AG04450 (cell line): Measurements from ENCODE around the gene P2RX5. TPM values are rescaled to one million over a fixed set of nuclear protein-coding genes. Genes with fewer than 3 reads are reported as not detected.

Experiments
- CTCF ChIA-PET: fragments of 300-600, 350-600 bp; formaldehyde crosslinking; extraction: SDS; loops from one replicate; lab custom pipeline; 2022; ENCODE audit warnings: antibody characterized with exemption, inconsistent platforms; lab: Charles Lee
- POLR2A ChIA-PET: fragments of 350-600 bp; formaldehyde crosslinking; extraction: SDS; loops from one replicate; lab custom pipeline; 2021; ENCODE audit warnings: antibody characterized with exemption, inconsistent platforms; lab: Yijun Ruan, JAX
- DNase-seq: peaks from one replicate; pipeline ENCODE4 v3.0.0-alpha.2; 2011; ENCODE audit warnings: low read depth, low spot score
- H3K27ac ChIP-seq: one replicate; pipeline ENCODE4 v1.5.1; 2012; ENCODE audit warnings: low read depth, low read length, control low read depth
- H3K27me3 ChIP-seq: one replicate; pipeline ENCODE4 v1.6.0; 2012; ENCODE audit warnings: low read length; ENCODE audit not compliant: control insufficient read depth, insufficient read depth
- H3K4me3 ChIP-seq: 2 replicates; pipeline ENCODE4 v1.5.1; 2011; ENCODE audit warnings: mild to moderate bottlenecking, low read depth, low read length, control low read depth
- H3K9me3 ChIP-seq: 2 replicates; pipeline ENCODE4 v1.5.1; 2012; ENCODE audit warnings: low read length; ENCODE audit not compliant: control insufficient read depth, insufficient read depth
- polyA plus RNA-seq: library from polyadenylated mRNA; depleted of rRNA; stranded (reverse); fragments of >200 nt; gene quantifications from 2 replicates; pipeline ENCODE4 v1.2.3, GENCODE V29; 2011
- TF ChIP-seq, protein P1 (sequence below): IDR thresholded peaks from 2 replicates; pipeline ENCODE4 v1.5.1; 2011; ENCODE audit warnings: low read depth, low read length, control low read depth, inconsistent platforms

P2RX5 gene
- polyA plus RNA-seq, 1 experiment = 4.5 TPM

DNA sequence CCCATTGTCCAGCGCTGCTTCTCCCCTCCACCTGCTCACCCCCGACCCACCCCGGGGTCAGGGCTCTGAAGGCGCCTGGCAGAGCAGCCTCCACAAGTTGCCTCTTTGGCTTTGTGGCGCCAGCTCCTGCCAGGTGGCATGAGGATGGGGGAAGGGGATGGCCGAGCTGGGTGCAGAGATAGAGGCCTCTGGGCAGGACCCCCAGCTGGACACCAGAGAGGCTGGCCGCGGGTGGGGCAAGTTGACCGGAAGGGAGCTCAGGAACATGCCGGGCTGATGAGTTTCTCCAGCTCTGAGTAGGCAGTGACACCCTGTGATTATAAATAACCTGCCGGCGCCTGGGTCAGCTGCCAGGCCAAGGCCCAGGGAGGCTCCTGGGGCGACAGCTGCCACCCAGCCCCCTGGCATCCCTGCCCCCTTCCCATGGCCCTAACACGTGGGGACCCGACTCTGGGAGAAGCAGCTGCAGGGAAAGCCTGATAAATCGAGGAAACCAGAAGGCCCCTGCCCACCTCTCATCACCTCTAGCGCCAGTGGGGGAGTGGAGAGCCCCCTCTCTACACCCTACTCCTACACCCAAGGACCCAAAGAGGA is 729 bp downstream of the P2RX5 start:
- Histone ChIP-seq H3K27ac (no peak overlapping the region), H3K9me3 (peaks cover 14% of the 10 kb centered on the region), H3K4me3 (peak overlapping the region; percentile 62), H3K27me3 (peaks cover 26% of the 10 kb centered on the region)
- ChIA-PET POLR2A (interaction anchor here (0.7 to 2.5 kb wide), 2 partner anchors 28 kb away, joined by 3 to 8 read pairs; no protein-coding TSS in a partner anchor), CTCF (no interaction called here)
- no peak for DNase-seq
- TF ChIP-seq, protein P1, sequence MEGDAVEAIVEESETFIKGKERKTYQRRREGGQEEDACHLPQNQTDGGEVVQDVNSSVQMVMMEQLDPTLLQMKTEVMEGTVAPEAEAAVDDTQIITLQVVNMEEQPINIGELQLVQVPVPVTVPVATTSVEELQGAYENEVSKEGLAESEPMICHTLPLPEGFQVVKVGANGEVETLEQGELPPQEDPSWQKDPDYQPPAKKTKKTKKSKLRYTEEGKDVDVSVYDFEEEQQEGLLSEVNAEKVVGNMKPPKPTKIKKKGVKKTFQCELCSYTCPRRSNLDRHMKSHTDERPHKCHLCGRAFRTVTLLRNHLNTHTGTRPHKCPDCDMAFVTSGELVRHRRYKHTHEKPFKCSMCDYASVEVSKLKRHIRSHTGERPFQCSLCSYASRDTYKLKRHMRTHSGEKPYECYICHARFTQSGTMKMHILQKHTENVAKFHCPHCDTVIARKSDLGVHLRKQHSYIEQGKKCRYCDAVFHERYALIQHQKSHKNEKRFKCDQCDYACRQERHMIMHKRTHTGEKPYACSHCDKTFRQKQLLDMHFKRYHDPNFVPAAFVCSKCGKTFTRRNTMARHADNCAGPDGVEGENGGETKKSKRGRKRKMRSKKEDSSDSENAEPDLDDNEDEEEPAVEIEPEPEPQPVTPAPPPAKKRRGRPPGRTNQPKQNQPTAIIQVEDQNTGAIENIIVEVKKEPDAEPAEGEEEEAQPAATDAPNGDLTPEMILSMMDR = no peak

GRCh38 chr17:3693829-3694231 is 2.1 kb downstream of the P2RX5 start:
- no peak overlapping the region for H3K27ac ChIP-seq
- TF ChIP-seq, protein P1 = no peak
- POLR2A ChIA-PET = interaction anchor here (0.7 kb wide), 1 partner anchor 26 kb away, joined by 3 read pairs; no protein-coding TSS in a partner anchor
- CTCF ChIA-PET = no interaction called here
- peaks cover 14% of the 10 kb centered on the region for H3K9me3 ChIP-seq
- peaks cover 26% of the 10 kb centered on the region for H3K27me3 ChIP-seq
- no peak for DNase-seq
- H3K4me3 ChIP-seq = no peak overlapping the region

DNA sequence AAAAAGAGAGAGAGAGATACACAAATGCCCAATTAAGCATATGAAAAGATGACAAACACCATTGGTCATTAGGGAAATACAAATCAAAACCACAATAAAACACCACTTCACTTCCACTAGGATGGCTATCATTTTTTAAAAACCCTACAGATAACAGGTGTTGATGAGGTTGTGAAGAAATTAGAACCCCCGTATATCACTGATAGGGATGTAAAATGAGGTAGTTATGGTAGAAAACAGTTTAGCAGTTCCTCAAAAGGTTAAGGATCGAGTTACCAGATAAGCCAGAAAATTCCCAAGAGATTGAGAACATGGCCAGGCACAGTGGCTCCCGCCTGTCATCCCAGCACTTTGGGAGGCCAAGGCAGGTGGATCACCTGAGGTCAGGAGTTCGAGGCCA is 2.8 kb downstream of the P2RX5 start:
- POLR2A ChIA-PET = no interaction called here
- peaks cover 22% of the 10 kb centered on the region for H3K27me3 ChIP-seq
- TF ChIP-seq, protein P1 = no peak
- CTCF ChIA-PET = interaction anchor here (0.6 to 0.9 kb wide), 2 partner anchors 10 to 158 kb away, joined by 3 read pairs; no protein-coding TSS in a partner anchor
- no peak for DNase-seq
- H3K4me3 ChIP-seq = no peak overlapping the region
- H3K9me3 ChIP-seq = peaks cover 9% of the 10 kb centered on the region
- H3K27ac ChIP-seq = no peak overlapping the region

DNA sequence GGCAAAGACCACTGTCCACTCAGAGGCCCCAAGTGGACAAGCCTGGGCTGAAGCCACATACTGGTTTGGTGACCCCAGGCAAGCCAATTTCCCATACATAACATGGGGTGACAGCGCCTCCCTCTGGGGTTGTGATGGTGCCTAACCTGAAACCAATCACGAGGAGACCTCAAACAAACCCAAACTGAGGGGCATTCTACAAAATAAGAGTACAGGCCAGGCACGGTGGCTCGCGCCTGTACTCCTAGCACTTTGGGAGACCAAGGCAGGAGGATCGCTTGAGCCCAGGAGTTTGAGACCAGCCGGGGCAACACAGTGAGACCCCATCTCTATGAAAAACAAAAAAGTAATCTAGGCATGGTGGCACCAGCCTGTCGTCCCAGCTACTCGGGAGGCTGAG is 3.6 kb downstream of the P2RX5 start:
- no peak overlapping the region for H3K4me3 ChIP-seq
- H3K9me3 ChIP-seq = peaks cover 3% of the 10 kb centered on the region
- no peak overlapping the region for H3K27ac ChIP-seq
- no peak for DNase-seq
- H3K27me3 ChIP-seq = peaks cover 15% of the 10 kb centered on the region
- TF ChIP-seq, protein P1 = 0 out of 2 replicates have a peak, but pooled peaks have one; percentile 13
- CTCF ChIA-PET = interaction anchor here (0.6 to 0.9 kb wide), 2 partner anchors 10 to 158 kb away, joined by 3 read pairs; no protein-coding TSS in a partner anchor
- POLR2A ChIA-PET = interaction anchor here (0.7 kb wide), 1 partner anchor 25 kb away, joined by 3 read pairs; no protein-coding TSS in a partner anchor

DNA sequence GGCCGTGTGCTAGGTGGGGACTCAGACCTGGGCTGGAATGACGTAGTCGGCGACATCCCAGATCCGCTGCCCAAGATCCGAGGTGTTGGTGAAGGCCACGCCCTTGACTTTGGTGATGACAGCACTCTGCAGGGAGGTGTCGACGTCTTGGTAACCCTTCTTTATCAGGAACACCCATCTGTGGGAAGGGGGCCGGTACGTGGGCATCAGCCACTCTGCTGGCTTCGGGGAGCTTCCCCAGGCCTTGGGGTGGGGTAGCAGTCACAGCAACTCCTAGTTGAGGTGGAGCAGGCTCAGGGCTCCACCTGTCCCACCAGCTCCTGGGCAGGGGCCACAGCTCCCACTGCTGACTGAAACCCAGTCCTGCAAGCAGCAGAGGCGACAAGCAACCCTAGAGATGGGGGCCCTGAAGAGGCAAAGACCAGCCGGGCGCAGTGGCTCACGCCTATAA is 4.3 kb downstream of the P2RX5 start:
- H3K4me3 ChIP-seq = no peak overlapping the region
- no peak overlapping the region for H3K27ac ChIP-seq
- H3K9me3 ChIP-seq = no peaks in the 10 kb centered on the region; the same call in 1 of the 2 replicates
- peaks cover 10% of the 10 kb centered on the region for H3K27me3 ChIP-seq
- TF ChIP-seq, protein P1 = no peak
- POLR2A ChIA-PET = interaction anchor here (0.7 kb wide), 1 partner anchor 24 kb away, joined by 3 read pairs; no protein-coding TSS in a partner anchor
- no peak for DNase-seq
- CTCF ChIA-PET = no interaction called here
